HUES48 (cell line): ENCODE measurements around the gene ICAM5.
A peak's percentile ranks its signal among the peaks of the same experiment; 100 is the strongest.

ENCODE experiments used
- H3K27ac ChIP-seq: one replicate; pipeline ENCODE4 v1.7.0; 2013; ENCODE audit warnings: low read depth, low read length, inconsistent platforms
- H3K27me3 ChIP-seq: 2 replicates; pipeline ENCODE4 v1.6.1; 2013; ENCODE audit warnings: mild to moderate bottlenecking, low read length; ENCODE audit not compliant: control insufficient read depth, insufficient read depth
- H3K36me3 ChIP-seq: 2 replicates; pipeline ENCODE4 v1.6.1; 2013; ENCODE audit warnings: low read length; ENCODE audit not compliant: control insufficient read depth, insufficient read depth
- H3K4me1 ChIP-seq: 2 replicates; pipeline ENCODE4 v1.6.1; 2013; ENCODE audit warnings: mild to moderate bottlenecking, low read length; ENCODE audit not compliant: control insufficient read depth, insufficient read depth
- H3K4me3 ChIP-seq: 2 replicates; pipeline ENCODE4 v1.5.1; 2013; ENCODE audit warnings: mild to moderate bottlenecking, low read depth, low read length
- H3K9ac ChIP-seq: 2 replicates; pipeline ENCODE4 v1.6.1; 2013; ENCODE audit warnings: mild to moderate bottlenecking, low read depth, low read length, moderate library complexity
- H3K9me3 ChIP-seq: 2 replicates; pipeline ENCODE4 v1.6.1; 2013; ENCODE audit warnings: low read length; ENCODE audit not compliant: control insufficient read depth, insufficient read depth

Gene ICAM5

GRCh38 chr19:10316229-10317044 is 26.7 kb downstream of the ICAM5 start:
- Histone ChIP-seq H3K4me3 (peak overlapping the region; percentile 79), H3K9me3 (no peaks in the 10 kb centered on the region), H3K9ac (no peak overlapping the region), H3K36me3 (peaks cover 52% of the 10 kb centered on the region), H3K4me1 (no peaks in the 10 kb centered on the region), H3K27me3 (no peaks in the 10 kb centered on the region), H3K27ac (peak overlapping the region; percentile 85)

- no peak overlapping the region for H3K9ac ChIP-seq
- H3K4me3 ChIP-seq: no peak overlapping the region
- H3K4me1 ChIP-seq: no peaks in the 10 kb centered on the region
- H3K9me3 ChIP-seq: no peaks in the 10 kb centered on the region
- H3K27ac ChIP-seq: no peak overlapping the region
- peaks cover 60% of the 10 kb centered on the region for H3K36me3 ChIP-seq
- H3K27me3 ChIP-seq: no peaks in the 10 kb centered on the region
Measured at GRCh38 chr19:10317045-10317856, 27.5 kb downstream of the ICAM5 start.

DNA sequence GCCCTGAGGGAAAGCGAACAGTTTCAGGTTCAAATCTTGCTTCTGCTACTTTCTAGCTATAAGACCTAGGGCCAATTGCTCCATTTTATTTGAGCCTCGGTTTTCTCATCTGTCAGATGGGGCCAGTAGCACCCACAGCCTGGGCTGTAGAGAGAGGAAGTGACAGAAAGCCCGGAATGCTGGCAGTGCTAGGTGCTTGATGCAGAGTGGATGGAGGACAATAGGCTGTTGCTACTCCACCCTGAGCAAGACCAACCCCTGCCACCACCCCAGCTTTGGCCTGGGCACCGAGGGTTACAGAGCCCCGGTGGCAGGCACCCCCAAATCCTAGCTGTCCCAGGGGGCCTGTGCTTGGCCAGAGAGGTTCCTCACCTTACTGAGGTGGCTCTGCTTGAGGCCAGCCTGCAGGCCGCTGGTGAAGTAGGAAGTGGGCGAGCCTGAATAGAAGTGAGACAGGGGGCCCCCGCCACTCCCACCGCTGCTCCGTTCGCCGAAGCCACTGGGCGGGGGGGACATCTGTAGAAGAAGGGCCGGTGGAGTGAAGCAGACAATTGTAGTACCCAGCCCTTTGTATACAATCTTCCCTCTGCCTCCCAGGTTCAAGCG is 28.2 kb downstream of the ICAM5 start:
- H3K27me3 ChIP-seq: no peaks in the 10 kb centered on the region
- no peak overlapping the region for H3K4me3 ChIP-seq
- H3K9me3 ChIP-seq: no peaks in the 10 kb centered on the region
- H3K36me3 ChIP-seq: peaks cover 67% of the 10 kb centered on the region
- no peaks in the 10 kb centered on the region for H3K4me1 ChIP-seq
- H3K27ac ChIP-seq: no peak overlapping the region
- no peak overlapping the region for H3K9ac ChIP-seq

DNA sequence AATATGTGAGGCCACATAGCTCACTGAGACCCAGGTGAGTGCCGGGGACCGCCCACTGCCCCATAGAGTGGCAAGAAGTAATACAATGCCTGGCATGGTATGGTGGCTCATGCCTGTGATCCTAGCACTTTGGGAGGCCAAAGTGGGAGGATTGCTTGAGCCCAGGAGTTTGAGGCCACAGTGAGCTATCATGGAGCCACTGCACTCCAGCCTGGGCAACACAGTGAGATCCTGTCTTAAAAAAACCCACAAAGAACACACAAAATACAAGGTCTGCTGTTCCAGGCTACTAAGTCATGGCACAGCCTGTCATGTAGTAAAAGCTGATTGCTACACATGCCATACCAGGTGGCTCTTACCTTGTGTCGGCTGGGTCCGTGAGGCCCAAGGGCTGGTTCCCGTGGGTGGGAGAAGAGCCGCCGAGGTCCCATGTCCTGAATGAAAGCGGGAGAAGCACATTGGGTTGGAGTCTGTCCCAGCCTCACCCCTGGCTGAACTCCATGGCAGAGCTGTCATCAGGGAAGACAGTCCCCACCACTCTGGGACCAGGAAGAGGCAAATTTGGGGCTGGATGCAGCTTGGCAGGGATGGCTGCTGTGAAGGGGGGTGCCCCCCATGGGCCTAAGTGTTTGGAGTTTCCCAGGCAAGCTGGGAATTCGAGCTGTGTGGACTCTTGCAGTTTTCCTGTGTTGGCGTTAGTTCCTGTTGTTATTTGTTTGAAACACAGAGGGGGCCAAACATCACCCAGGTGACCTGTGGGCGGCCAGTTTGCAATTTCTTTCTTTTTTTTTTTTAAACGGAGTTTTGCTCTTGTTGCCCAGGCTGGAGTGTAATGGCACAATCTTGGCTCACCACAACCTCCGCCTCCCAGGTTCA is 29.3 kb downstream of the ICAM5 start:
- peaks cover 70% of the 10 kb centered on the region for H3K36me3 ChIP-seq
- H3K9me3 ChIP-seq: no peaks in the 10 kb centered on the region
- no peak overlapping the region for H3K27ac ChIP-seq
- H3K4me3 ChIP-seq: no peak overlapping the region
- H3K4me1 ChIP-seq: no peaks in the 10 kb centered on the region
- no peaks in the 10 kb centered on the region for H3K27me3 ChIP-seq
- no peak overlapping the region for H3K9ac ChIP-seq

GRCh38 chr19:10320602-10321416 is 31.1 kb downstream of the ICAM5 start:
- Histone ChIP-seq H3K4me3 (no peak overlapping the region), H3K4me1 (no peaks in the 10 kb centered on the region), H3K9ac (no peak overlapping the region), H3K27me3 (no peaks in the 10 kb centered on the region), H3K36me3 (peaks cover 86% of the 10 kb centered on the region), H3K9me3 (no peaks in the 10 kb centered on the region), H3K27ac (no peak overlapping the region)

DNA sequence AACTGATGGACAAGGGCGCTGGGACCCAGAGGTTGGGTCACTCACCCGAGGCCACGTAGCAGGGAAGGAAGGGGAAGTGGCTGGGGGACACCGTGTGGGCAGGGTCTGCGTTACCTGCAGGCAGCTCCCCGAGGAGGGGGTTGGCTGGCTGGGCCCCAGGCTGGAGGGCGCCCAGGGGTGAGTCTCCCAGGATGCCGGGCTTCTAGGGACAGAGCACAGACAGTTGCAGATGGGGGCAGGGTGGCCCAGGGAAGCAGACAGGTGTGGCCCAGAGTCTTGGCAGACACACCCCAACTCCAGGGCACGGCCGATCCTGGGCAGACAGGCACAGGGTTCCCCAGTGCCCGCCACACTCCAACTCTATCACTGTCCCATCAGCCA is 31.7 kb downstream of the ICAM5 start:
- Histone ChIP-seq H3K27me3 (no peaks in the 10 kb centered on the region), H3K27ac (no peak overlapping the region), H3K36me3 (peaks cover 90% of the 10 kb centered on the region), H3K4me1 (no peaks in the 10 kb centered on the region), H3K4me3 (no peak overlapping the region), H3K9me3 (no peaks in the 10 kb centered on the region), H3K9ac (no peak overlapping the region)

DNA sequence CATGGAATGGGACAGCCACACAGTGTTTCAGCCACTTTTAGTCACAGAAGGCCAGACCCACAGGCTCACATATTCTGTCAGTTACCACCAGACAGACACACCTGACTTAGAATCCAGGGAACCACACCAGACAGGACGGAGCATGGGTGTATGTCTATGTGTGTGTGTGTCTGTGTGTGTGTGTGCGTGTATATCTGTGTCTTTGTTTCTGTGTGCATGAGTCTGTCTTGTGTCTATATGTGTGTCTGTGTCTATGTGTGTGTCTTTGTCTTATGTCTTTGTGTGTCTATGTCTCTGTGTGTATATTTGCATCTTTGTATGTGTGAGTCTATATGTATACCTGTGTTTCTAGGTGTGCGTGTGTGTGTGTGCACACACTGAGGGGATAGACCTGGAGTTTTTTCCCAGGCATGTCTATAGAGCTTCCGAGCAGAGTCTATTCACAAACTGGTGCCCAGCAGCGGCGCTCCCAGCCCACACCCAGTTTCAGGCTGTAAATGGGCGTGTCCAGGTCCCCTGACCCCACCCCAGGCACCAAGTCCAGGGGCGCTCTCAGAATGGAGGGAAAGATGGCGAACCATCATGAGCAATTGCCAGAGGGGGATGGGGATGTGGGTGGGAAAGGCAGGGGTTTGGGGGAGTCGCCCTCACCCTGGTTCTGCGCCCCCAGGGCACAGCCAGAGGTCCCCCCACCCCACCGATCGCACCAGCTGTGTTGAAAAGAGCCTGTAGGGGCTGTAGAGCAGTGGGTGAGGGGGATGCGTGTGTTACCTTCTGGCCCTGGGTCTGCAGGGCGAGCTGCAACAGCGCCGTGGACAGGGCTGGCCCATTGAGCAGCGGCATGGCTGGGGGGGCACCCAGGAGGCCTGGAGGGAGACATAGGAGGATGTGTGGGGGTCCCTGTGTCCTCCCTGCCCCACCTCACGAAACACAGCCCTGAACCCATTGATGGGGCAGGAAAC is 32.4 kb downstream of the ICAM5 start:
- Histone ChIP-seq H3K4me3 (no peak overlapping the region), H3K36me3 (peaks cover 89% of the 10 kb centered on the region), H3K9me3 (no peaks in the 10 kb centered on the region), H3K4me1 (no peaks in the 10 kb centered on the region), H3K9ac (no peak overlapping the region), H3K27me3 (no peaks in the 10 kb centered on the region), H3K27ac (no peak overlapping the region)

GRCh38 chr19:10325732-10326131 is 36.0 kb downstream of the ICAM5 start:
- Histone ChIP-seq H3K4me1 (no peaks in the 10 kb centered on the region), H3K9me3 (no peaks in the 10 kb centered on the region), H3K4me3 (no peak overlapping the region), H3K27ac (no peak overlapping the region), H3K36me3 (peaks cover 94% of the 10 kb centered on the region), H3K27me3 (no peaks in the 10 kb centered on the region), H3K9ac (no peak overlapping the region)

DNA sequence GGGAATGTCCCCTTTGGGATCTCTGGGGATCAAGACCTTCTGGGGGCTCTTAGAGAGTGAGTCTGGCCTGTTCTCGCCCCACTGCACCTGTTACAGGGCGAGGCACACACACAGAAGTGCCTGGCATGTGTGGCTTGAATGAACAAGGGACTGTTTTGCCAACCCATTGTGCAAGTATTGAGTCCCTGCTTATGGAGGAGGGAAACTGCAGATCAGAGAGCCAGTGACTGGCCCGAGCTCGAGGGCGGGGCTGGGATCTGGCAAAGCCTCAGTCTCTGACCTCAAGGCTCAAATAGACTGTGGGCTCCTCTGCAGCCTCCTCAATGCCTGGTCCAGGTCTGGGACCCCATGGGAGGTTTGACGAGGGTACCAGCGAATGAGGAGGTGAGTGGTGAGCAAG is 38.0 kb downstream of the ICAM5 start:
- no peaks in the 10 kb centered on the region for H3K27me3 ChIP-seq
- H3K27ac ChIP-seq: no peak overlapping the region
- no peak overlapping the region for H3K4me3 ChIP-seq
- peaks cover 74% of the 10 kb centered on the region for H3K36me3 ChIP-seq
- peaks cover 4% of the 10 kb centered on the region for H3K4me1 ChIP-seq
- no peak overlapping the region for H3K9ac ChIP-seq
- no peaks in the 10 kb centered on the region for H3K9me3 ChIP-seq
